Small intestine (tissue), 7 donors: ENCODE data around the gene LNX1. TPM values are rescaled to one million over a fixed set of nuclear protein-coding genes. Genes with fewer than 3 reads are reported as not detected.

ENCODE experiments used
- DNase-seq, 2 donors: peaks; one replicate each; pipeline versions ENCODE4 v3.0.0 to v3.0.0-alpha.2; 2013
- FAIRE-seq: peaks from 2 replicates; lab custom pipeline; 2012; peaks lifted over from hg19 to GRCh38; lab: Jason Lieb, UNC
- H3K27ac ChIP-seq, 3 donors: one replicate each; pipeline ENCODE4 v1.5.1; 2013; ENCODE audit warnings: low read length in 2 of 3, mild to moderate bottlenecking in 2 of 3, control low read depth in 1 of 3, inconsistent platforms in 1 of 3, low read depth in 1 of 3, moderate library complexity in 1 of 3
- H3K27me3 ChIP-seq, 3 donors: one replicate each; pipeline ENCODE4 v1.6.1; 2013; ENCODE audit warnings: low read length in 3 of 3, inconsistent platforms in 1 of 3; ENCODE audit not compliant: control insufficient read depth in 3 of 3, insufficient read depth in 3 of 3
- H3K36me3 ChIP-seq, 3 donors: one replicate each; pipeline ENCODE4 v1.6.1; 2013; ENCODE audit warnings: low read length in 3 of 3, inconsistent platforms in 1 of 3, low read depth in 1 of 3, mild to moderate bottlenecking in 1 of 3, moderate library complexity in 1 of 3; ENCODE audit not compliant: control insufficient read depth in 3 of 3, insufficient read depth in 2 of 3
- H3K4me1 ChIP-seq, 3 donors: one replicate each; pipeline ENCODE4 v1.6.1; 2013; ENCODE audit warnings: low read length in 2 of 3, inconsistent platforms in 1 of 3, low read depth in 1 of 3, mild to moderate bottlenecking in 1 of 3, moderate library complexity in 1 of 3; ENCODE audit not compliant: control insufficient read depth in 3 of 3, insufficient read depth in 2 of 3
- H3K4me3 ChIP-seq, 3 donors: one replicate each; pipeline ENCODE4 v1.5.1; 2013; ENCODE audit warnings: low read length in 3 of 3, control low read depth in 1 of 3, inconsistent platforms in 1 of 3, low read depth in 1 of 3, mild to moderate bottlenecking in 1 of 3, moderate library complexity in 1 of 3
- H3K9me3 ChIP-seq, 2 donors: one replicate each; pipeline ENCODE4 v1.6.1; 2013; ENCODE audit warnings: low read depth in 1 of 2, low read length in 1 of 2; ENCODE audit not compliant: control insufficient read depth in 2 of 2, insufficient read depth in 1 of 2
- WGBS, 3 donors: extraction: QIAGEN DNeasy Blood & Tissue Kit; methylation state at CpG; one replicate each; pipeline ENCODE4 v1.1.7; 2013; 5-methylcytosine and 5-hydroxymethylcytosine counted together
- polyA plus RNA-seq, 4 donors: library from polyadenylated mRNA; stranded (reverse) in 3 of 4; unstranded in 1 of 4; fragments of 200-250 nt in 3 of 4; fragments of 120-200 nt in 1 of 4; gene quantifications; one replicate each; pipeline versions ENCODE4 v1.2.1 to v1.2.3, GENCODE V29; 2013
- donor health status: healthy with polysubstance abuse.
- donor health status: control.
- donor health status: control.
- donor health status: Bipolar disorder and iron deficiency.
- donor health status: healthy.

LNX1 gene
- polyA plus RNA-seq, 4 donors: 6.4 to 13.7 (median 9.1) TPM

GRCh38 chr4:53559021-53559620, 32.2 kb downstream of the LNX1 start:
- Histone ChIP-seq H3K27ac (no peak overlapping the region), H3K9me3 (no peaks in the 10 kb centered on the region), H3K4me1 (no peaks in the 10 kb centered on the region), H3K4me3 (no peak overlapping the region), H3K36me3 (peaks cover 0 to 16% (median 6%) of the 10 kb centered on the region in 3 donors), H3K27me3 (no peaks in the 10 kb centered on the region)
- FAIRE-seq (no peak), DNase-seq (no peak)
- WGBS, 3 donors: 69 to 81% (median 73%) methylated on average over 3 of the region's 3 CpGs

- Histone ChIP-seq H3K4me3 (no peak overlapping the region), H3K9me3 (no peaks in the 10 kb centered on the region), H3K27ac (no peak overlapping the region), H3K27me3 (no peaks in the 10 kb centered on the region), H3K4me1 (no peaks in the 10 kb centered on the region), H3K36me3 (peaks cover 0 to 13% (median 3%) of the 10 kb centered on the region in 3 donors)
- no peak for DNase-seq
- WGBS, 3 donors: 75 to 86% (median 85%) methylated on average over 12 of the region's 12 CpGs
- FAIRE-seq: no peak
Observed at GRCh38 chr4:53558065-53558801, 33.1 kb downstream of the LNX1 start.

GRCh38 chr4:53557669-53558064, 33.6 kb downstream of the LNX1 start:
- Histone ChIP-seq H3K36me3 (peaks cover 0 to 13% (median 3%) of the 10 kb centered on the region in 3 donors), H3K4me3 (no peak overlapping the region), H3K27ac (no peak overlapping the region), H3K27me3 (no peaks in the 10 kb centered on the region), H3K9me3 (no peaks in the 10 kb centered on the region), H3K4me1 (no peaks in the 10 kb centered on the region)
- DNase-seq (no peak), FAIRE-seq (no peak)
- 69 to 83% (median 80%) methylated on average over 5 of the region's 5 CpGs for WGBS, 3 donors

DNA sequence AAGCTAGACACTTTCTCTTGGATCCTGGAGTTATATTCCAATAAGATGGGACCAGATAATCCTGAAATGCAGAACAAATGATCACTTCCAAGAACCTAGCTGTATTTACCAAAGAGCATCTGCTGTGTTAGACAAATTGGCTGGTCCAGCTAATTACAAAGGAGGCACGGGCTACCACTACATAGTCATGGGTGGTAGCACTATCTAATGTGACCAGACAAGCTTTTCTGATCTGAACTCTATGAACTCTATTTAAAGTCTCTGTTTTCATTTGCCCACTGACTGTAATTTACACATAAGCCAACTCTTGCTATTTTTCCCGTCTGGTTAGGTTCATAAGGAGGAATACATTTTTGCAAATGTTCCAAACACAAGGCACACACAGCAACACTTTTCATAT, 34.6 kb downstream of the LNX1 start:
- WGBS, 3 donors: 76 to 90% (median 86%) methylated on average over 2 of the region's 2 CpGs
- no peaks in the 10 kb centered on the region for H3K4me1 ChIP-seq

DNA sequence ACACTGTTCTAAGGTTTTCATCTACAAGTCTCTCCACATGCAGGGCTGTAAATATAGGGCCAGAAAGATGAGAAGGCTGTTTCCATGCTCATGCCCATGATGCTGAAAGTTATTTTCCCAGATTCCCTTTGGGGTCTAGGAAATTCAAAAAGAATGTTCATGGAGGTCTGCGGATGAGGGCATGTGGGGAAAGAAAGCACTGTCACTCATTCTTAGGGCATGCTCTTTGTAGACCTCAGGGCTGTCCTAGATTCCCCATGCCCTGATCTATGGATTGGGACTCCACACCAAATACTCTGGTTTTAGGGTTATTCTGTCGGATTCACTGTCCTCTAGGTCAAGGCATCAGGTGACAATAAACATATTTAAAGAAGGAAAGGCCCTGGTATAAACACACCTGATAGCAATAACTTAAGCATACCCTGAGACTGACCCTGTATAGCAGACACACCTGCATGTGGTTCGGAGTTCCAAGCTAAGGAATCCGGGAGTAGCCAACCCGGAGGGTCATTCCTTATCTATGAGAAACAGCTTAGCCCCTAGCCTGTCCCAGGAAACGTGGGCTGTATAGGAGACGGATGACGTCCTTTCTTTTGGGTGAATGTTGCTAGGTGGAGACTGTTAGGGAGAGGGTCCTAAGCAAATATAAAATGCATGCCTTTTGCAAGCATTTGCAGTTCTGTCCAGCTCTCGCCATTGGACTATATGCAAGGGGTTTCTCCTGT, 37.6 kb downstream of the LNX1 start:
- Histone ChIP-seq H3K36me3 (peaks cover 0 to 20% (median 2%) of the 10 kb centered on the region in 3 donors), H3K27ac (no peak overlapping the region), H3K4me1 (no peaks in the 10 kb centered on the region), H3K27me3 (no peaks in the 10 kb centered on the region), H3K9me3 (peaks cover 0 to 5% of the 10 kb centered on the region in 2 donors), H3K4me3 (no peak overlapping the region)
- WGBS, 3 donors: 89 to 91% (median 89%) methylated on average over 9 of the region's 9 CpGs
- FAIRE-seq (no peak), DNase-seq (no peak)

More for the DNA sequence above, 34.6 kb downstream of the LNX1 start:
- DNase-seq (no peak), FAIRE-seq (no peak)
- Histone ChIP-seq H3K36me3 (peaks cover 0 to 15% (median 0%) of the 10 kb centered on the region in 3 donors), H3K27ac (no peak overlapping the region), H3K4me3 (no peak overlapping the region), H3K27me3 (no peaks in the 10 kb centered on the region), H3K9me3 (peaks cover 0 to 2% of the 10 kb centered on the region in 2 donors)

- H3K27ac ChIP-seq: no peak overlapping the region
- H3K4me3 ChIP-seq: no peak overlapping the region
- FAIRE-seq (no peak), DNase-seq (no peak)
- no peaks in the 10 kb centered on the region for H3K4me1 ChIP-seq
- peaks cover 0 to 15% (median 2%) of the 10 kb centered on the region in 3 donors for H3K36me3 ChIP-seq
- no peaks in the 10 kb centered on the region for H3K27me3 ChIP-seq
- 84 to 98% (median 93%) methylated on average over 3 of the region's 3 CpGs for WGBS, 3 donors
- H3K9me3 ChIP-seq: peaks cover 0 to 5% of the 10 kb centered on the region in 2 donors
Observed at GRCh38 chr4:53552711-53553110, 38.6 kb downstream of the LNX1 start.

DNA sequence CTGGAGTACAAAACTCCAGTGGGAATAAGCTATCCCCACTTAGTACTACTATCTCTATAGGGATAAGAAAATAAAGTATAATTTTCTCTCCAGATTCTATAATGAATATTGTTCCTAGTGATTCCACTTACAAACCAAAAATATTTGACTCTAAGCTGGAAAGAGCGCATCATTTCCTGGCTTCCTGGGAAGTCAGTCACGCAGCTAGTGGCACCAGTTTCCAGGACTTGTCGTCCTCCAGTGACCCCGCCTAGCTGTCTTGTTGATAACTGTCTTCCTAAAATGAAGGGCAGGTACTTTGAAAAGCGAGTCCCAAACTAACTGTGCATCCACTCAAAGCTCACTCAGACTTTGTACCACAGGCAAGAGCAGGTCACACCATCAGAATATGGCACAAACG, 39.3 kb downstream of the LNX1 start:
- peaks cover 0 to 5% of the 10 kb centered on the region in 2 donors for H3K9me3 ChIP-seq
- H3K4me1 ChIP-seq: no peaks in the 10 kb centered on the region
- DNase-seq (no peak), FAIRE-seq (no peak)
- H3K27me3 ChIP-seq: no peaks in the 10 kb centered on the region
- no peak overlapping the region for H3K4me3 ChIP-seq
- H3K36me3 ChIP-seq: peaks cover 0 to 15% (median 2%) of the 10 kb centered on the region in 3 donors
- H3K27ac ChIP-seq: no peak overlapping the region
- 76 to 82% (median 82%) methylated on average over 6 of the region's 6 CpGs for WGBS, 3 donors

DNA sequence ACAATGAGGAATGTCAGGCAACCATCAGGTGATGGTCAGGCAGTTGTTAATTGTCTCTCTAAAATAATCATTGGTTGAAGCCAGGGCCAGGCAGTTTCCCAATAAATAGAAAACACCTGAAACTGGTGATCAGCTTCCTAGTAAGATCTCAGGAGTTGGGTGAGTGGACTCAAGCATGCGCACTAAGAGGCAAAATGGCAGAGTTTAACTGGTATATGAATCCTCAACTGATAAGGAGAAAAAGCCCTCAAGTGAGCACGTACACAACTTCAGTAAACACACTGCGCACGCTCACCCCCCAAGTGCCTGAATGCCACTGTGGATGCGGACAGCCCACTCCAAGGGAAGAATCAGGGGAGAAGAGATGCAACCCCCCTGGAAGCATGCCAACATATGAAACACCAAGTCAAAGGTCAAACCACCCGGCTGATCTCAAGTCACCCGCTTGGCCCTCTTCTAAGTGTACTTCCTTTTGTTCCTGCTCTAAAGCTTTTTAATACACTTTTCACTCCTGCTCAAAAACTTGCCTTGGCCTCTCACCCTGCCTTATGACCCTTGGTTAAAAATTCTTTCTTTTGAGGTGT, 39.9 kb downstream of the LNX1 start:
- H3K36me3 ChIP-seq: peaks cover 0 to 18% (median 2%) of the 10 kb centered on the region in 3 donors
- DNase-seq (no peak), FAIRE-seq (no peak)
- H3K4me1 ChIP-seq: peaks cover 0 to 3% (median 0%) of the 10 kb centered on the region in 3 donors
- H3K9me3 ChIP-seq: peaks cover 0 to 5% of the 10 kb centered on the region in 2 donors
- no peak overlapping the region for H3K27ac ChIP-seq
- no peaks in the 10 kb centered on the region for H3K27me3 ChIP-seq
- no peak overlapping the region for H3K4me3 ChIP-seq
- WGBS, 3 donors: 82 to 87% (median 83%) methylated on average over 7 of the region's 7 CpGs
